ENCODE measurements around the gene KEAP1. TPM values are rescaled to one million over a fixed set of nuclear protein-coding genes. Genes with fewer than 3 reads are reported as not detected.

The KEAP1 gene
- total RNA-seq, 2 donors from 2014 or later = 53.3 to 59.5 TPM

DNA sequence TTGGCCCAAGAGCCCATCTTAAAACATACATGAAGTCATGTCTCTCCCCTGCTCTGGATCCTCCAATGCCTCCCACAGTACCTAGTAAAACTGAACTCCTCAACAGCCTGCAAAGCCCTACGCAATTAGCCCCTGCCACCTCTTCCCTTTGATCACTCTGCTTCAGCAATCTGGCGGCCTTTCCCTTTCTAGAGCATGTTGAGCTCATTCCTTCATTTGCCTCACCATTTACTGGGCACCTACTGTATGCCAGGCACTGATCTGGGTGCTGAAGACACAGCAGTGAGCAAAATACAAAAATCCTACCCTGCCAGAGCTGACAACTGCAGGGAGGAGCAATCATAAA, 2.9 kb downstream of the KEAP1 start:
- Mint-ChIP-seq H3K9me3 (no peaks in the 10 kb centered on the region), H3K4me3 (peak overlapping the region; percentile 80), H3K27me3 (ENCODE audit: insufficient read depth) (no peaks in the 10 kb centered on the region), H3K4me1 (peaks cover 13% of the 10 kb centered on the region), H3K36me3 (ENCODE audit: low read depth) (peaks cover 32% of the 10 kb centered on the region), H3K27ac (peak overlapping the region; percentile 90)
- no peaks in the 10 kb centered on the region for H3K27me3 ChIP-seq (ENCODE audit: control insufficient read depth, insufficient read depth, low read length, poor library complexity, severe bottlenecking)
- no peak for TF ChIP-seq CTCF (conservative IDR thresholded peaks at IDR 0.05)
- H3K4me1 ChIP-seq (ENCODE audit: control insufficient read depth, insufficient read depth, low read length) = no peaks in the 10 kb centered on the region
- peaks cover 26% of the 10 kb centered on the region for H3K36me3 ChIP-seq (ENCODE audit: control insufficient read depth, insufficient read depth, low read length)
- no peaks in the 10 kb centered on the region for H3K9me3 ChIP-seq (ENCODE audit: control insufficient read depth, low read length)
- DNase-seq = no peak
- no peak overlapping the region for H3K4me3 ChIP-seq (ENCODE audit: low read length)
- H3K9ac ChIP-seq (ENCODE audit: extremely low read depth, low read length, poor library complexity, severe bottlenecking) = no peak overlapping the region
- H3K27ac ChIP-seq (ENCODE audit: low read depth, low read length) = no peak overlapping the region
- WGBS, 2 experiments (ENCODE audit: insufficient coverage in 1 of 2, insufficient read length in 1 of 2) = 87 to 100% methylated on average over 2 of the region's 2 CpGs

- H3K27me3 Mint-ChIP-seq (ENCODE audit: insufficient read depth) = no peaks in the 10 kb centered on the region
Measured at GRCh38 chr19:10499550-10500246, 3.5 kb downstream of the KEAP1 start.

GRCh38 chr19:10497371-10497770, 5.8 kb downstream of the KEAP1 start:
- Histone ChIP-seq H3K4me3 (ENCODE audit: low read length) (no peak overlapping the region), H3K4me1 (ENCODE audit: control insufficient read depth, insufficient read depth, low read length) (no peaks in the 10 kb centered on the region), H3K9ac (ENCODE audit: extremely low read depth, low read length, poor library complexity, severe bottlenecking) (no peak overlapping the region), H3K9me3 (ENCODE audit: control insufficient read depth, low read length) (no peaks in the 10 kb centered on the region), H3K27me3 (ENCODE audit: control insufficient read depth, insufficient read depth, low read length, poor library complexity, severe bottlenecking) (no peaks in the 10 kb centered on the region), H3K27ac (ENCODE audit: low read depth, low read length) (no peak overlapping the region), H3K36me3 (ENCODE audit: control insufficient read depth, insufficient read depth, low read length) (peaks cover 40% of the 10 kb centered on the region)
- Mint-ChIP-seq H3K27ac (no peak overlapping the region), H3K36me3 (ENCODE audit: low read depth) (peaks cover 50% of the 10 kb centered on the region), H3K4me3 (no peak overlapping the region), H3K27me3 (ENCODE audit: insufficient read depth) (no peaks in the 10 kb centered on the region), H3K4me1 (peaks cover 13% of the 10 kb centered on the region), H3K9me3 (no peaks in the 10 kb centered on the region)
- WGBS, 2 experiments (ENCODE audit: insufficient coverage in 1 of 2, insufficient read length in 1 of 2) = 97 to 100% methylated on average over 4 of the region's 4 CpGs
- TF ChIP-seq CTCF (conservative IDR thresholded peaks at IDR 0.05) = no peak
- DNase-seq = no peak

More at GRCh38 chr19:10499550-10500246, 3.5 kb downstream of the KEAP1 start:
- no peaks in the 10 kb centered on the region for H3K4me1 ChIP-seq (ENCODE audit: control insufficient read depth, insufficient read depth, low read length)
- WGBS, 2 experiments (ENCODE audit: insufficient coverage in 1 of 2, insufficient read length in 1 of 2) = 93 to 94% methylated on average over 15 to 24 of the region's 24 CpGs
- DNase-seq = peak; percentile 77
- Mint-ChIP-seq H3K36me3 (ENCODE audit: low read depth) (peaks cover 37% of the 10 kb centered on the region), H3K9me3 (no peaks in the 10 kb centered on the region), H3K4me1 (peaks cover 13% of the 10 kb centered on the region), H3K4me3 (peak overlapping the region; percentile 80), H3K27ac (peak overlapping the region; percentile 90)
- no peak for TF ChIP-seq CTCF (conservative IDR thresholded peaks at IDR 0.05)
- H3K4me3 ChIP-seq (ENCODE audit: low read length) = no peak overlapping the region
- H3K36me3 ChIP-seq (ENCODE audit: control insufficient read depth, insufficient read depth, low read length) = peaks cover 31% of the 10 kb centered on the region
- H3K9me3 ChIP-seq (ENCODE audit: control insufficient read depth, low read length) = no peaks in the 10 kb centered on the region
- H3K27me3 ChIP-seq (ENCODE audit: control insufficient read depth, insufficient read depth, low read length, poor library complexity, severe bottlenecking) = no peaks in the 10 kb centered on the region
- H3K9ac ChIP-seq (ENCODE audit: extremely low read depth, low read length, poor library complexity, severe bottlenecking) = no peak overlapping the region
- H3K27ac ChIP-seq (ENCODE audit: low read depth, low read length) = no peak overlapping the region

All from endodermal cell (in vitro differentiated cells).